Right atrium auricular region (tissue), 2 donors: Measurements from ENCODE around the gene GIMAP2. TPM values are rescaled to one million over a fixed set of nuclear protein-coding genes. Genes with fewer than 3 reads are reported as not detected.

Experiments
- DNase-seq: peaks from one replicate; pipeline ENCODE4 v3.0.0-alpha.2; 2019; ENCODE audit warnings: low spot score
- H3K27ac ChIP-seq, 2 donors: fragments of 200-600 bp; sonication (generic); 1 replicate in 1 of 2; 2 replicates in 1 of 2; pipeline ENCODE4 v1.5.1; 2016 to 2019
- H3K27me3 ChIP-seq, 2 donors: fragments of 200-600 bp; sonication (generic); one replicate each; pipeline versions ENCODE4 v1.5.1 to v1.6.0; 2017 to 2019
- H3K36me3 ChIP-seq: fragments of 200-600 bp; sonication (generic); one replicate; pipeline ENCODE4 v1.5.1; 2016
- H3K4me1 ChIP-seq, 2 donors: fragments of 200-600 bp; sonication (generic); one replicate each; pipeline versions ENCODE4 v1.5.1 to v1.6.0; 2017 to 2019
- H3K4me3 ChIP-seq, 2 donors: fragments of 200-600 bp; sonication (generic); 1 replicate in 1 of 2; 2 replicates in 1 of 2; pipeline ENCODE4 v1.5.1; 2017 to 2019; ENCODE audit warnings: mild to moderate bottlenecking in 1 of 2, moderate library complexity in 1 of 2
- H3K9me3 ChIP-seq, 2 donors: fragments of 200-600 bp; sonication (generic); one replicate each; pipeline ENCODE4 v1.5.1; 2019
- CTCF ChIP-seq, 2 donors: fragments of 200-600 bp; sonication (generic); IDR thresholded peaks; one replicate each; pipeline ENCODE4 v1.5.1; 2019; ENCODE audit warnings: antibody characterized with exemption in 2 of 2
- total RNA-seq, 2 donors: library from RNA; depleted of rRNA; stranded (reverse); fragments of >200 nt; gene quantifications; one replicate each; pipeline ENCODE4 v1.1.0, GENCODE V29; 2016

The GIMAP2 gene
- total RNA-seq, 2 donors from 2014 or later, result 3.8 to 8.3 TPM

- TF ChIP-seq CTCF (IDR thresholded peaks at IDR 0.05), result no peak
- Histone ChIP-seq H3K4me3 (no peak overlapping the region), H3K27ac (no peak overlapping the region), H3K36me3 (no peaks in the 10 kb centered on the region), H3K4me1 (peaks cover 0 to 7% of the 10 kb centered on the region in 2 donors), H3K9me3 (peaks cover 0 to 15% of the 10 kb centered on the region in 2 donors), H3K27me3 (no peaks in the 10 kb centered on the region)
- no peak for DNase-seq
Observed at GRCh38 chr7:150732786-150733481, 47.4 kb downstream of the GIMAP2 start.

- H3K4me3 ChIP-seq, result no peak overlapping the region
- H3K9me3 ChIP-seq, result peaks cover 0 to 8% of the 10 kb centered on the region in 2 donors
- no peaks in the 10 kb centered on the region for H3K36me3 ChIP-seq
- no peak overlapping the region for H3K27ac ChIP-seq
- DNase-seq, result no peak
- no peak for TF ChIP-seq CTCF (IDR thresholded peaks at IDR 0.05)
- H3K27me3 ChIP-seq, result no peaks in the 10 kb centered on the region
- H3K4me1 ChIP-seq, result peaks cover 0 to 7% of the 10 kb centered on the region in 2 donors
Observed at GRCh38 chr7:150733482-150734095, 48.1 kb downstream of the GIMAP2 start.

GRCh38 chr7:150734254-150734653 lies 48.7 kb downstream of the GIMAP2 start:
- no peak for DNase-seq

GRCh38 chr7:150735596-150736358 lies 50.3 kb downstream of the GIMAP2 start:
- TF ChIP-seq CTCF (IDR thresholded peaks at IDR 0.05), result no peak
- DNase-seq, result no peak
- H3K4me3 ChIP-seq, result no peak overlapping the region
- peaks cover 0 to 7% of the 10 kb centered on the region in 2 donors for H3K4me1 ChIP-seq
- no peaks in the 10 kb centered on the region for H3K36me3 ChIP-seq
- no peaks in the 10 kb centered on the region for H3K9me3 ChIP-seq
- peak overlapping the region in 1 of 2 donors; percentile 67 for H3K27ac ChIP-seq
- no peaks in the 10 kb centered on the region for H3K27me3 ChIP-seq

More at GRCh38 chr7:150734254-150734653, 48.7 kb downstream of the GIMAP2 start:
- no peak overlapping the region for H3K4me3 ChIP-seq
- H3K27me3 ChIP-seq, result no peaks in the 10 kb centered on the region
- no peak overlapping the region for H3K27ac ChIP-seq
- H3K4me1 ChIP-seq, result peaks cover 0 to 7% of the 10 kb centered on the region in 2 donors
- no peaks in the 10 kb centered on the region for H3K36me3 ChIP-seq
- peaks cover 0 to 1% of the 10 kb centered on the region in 2 donors for H3K9me3 ChIP-seq
- TF ChIP-seq CTCF (IDR thresholded peaks at IDR 0.05), result no peak

- no peaks in the 10 kb centered on the region for H3K9me3 ChIP-seq
- DNase-seq, result no peak
- TF ChIP-seq CTCF (IDR thresholded peaks at IDR 0.05), result no peak
- peak overlapping the region; percentile 36 to 50 for H3K4me3 ChIP-seq
- H3K36me3 ChIP-seq, result peaks cover 3% of the 10 kb centered on the region
- H3K4me1 ChIP-seq, result peaks cover 0 to 7% of the 10 kb centered on the region in 2 donors
- H3K27me3 ChIP-seq, result no peaks in the 10 kb centered on the region
- peak overlapping the region; percentile 67 to 70 for H3K27ac ChIP-seq
Observed at GRCh38 chr7:150736864-150737263, 51.4 kb downstream of the GIMAP2 start.
